Measurements from ENCODE around the gene LSG1. TPM values are rescaled to one million over a fixed set of nuclear protein-coding genes. Genes with fewer than 3 reads are reported as not detected.
A peak's percentile ranks its signal among the peaks of the same experiment; 100 is the strongest.

LSG1 gene
- total and polyA plus RNA-seq, 2 of the 13 experiments (the other 11 are each of a cell fraction or from before 2014, with no cell fraction given), result 21.4 to 32.1 TPM

- TF ChIP-seq SALL1 (CRISPR knock-in tag; IDR thresholded peaks at IDR 0.05) (peak; percentile 51; the same call in 1 of the 2 replicates), HNRNPLL (IDR thresholded peaks at IDR 0.05; ENCODE audit: low read depth, low read length, poor library complexity, severe bottlenecking) (peak; percentile 86), TAF1 (CRISPR knock-in tag; IDR thresholded peaks at IDR 0.05) (peak; percentile 96), GTF3A (CRISPR knock-in tag; conservative IDR thresholded peaks at IDR 0.05) (no peak), ZNF652 (CRISPR knock-in tag; IDR thresholded peaks at IDR 0.05; ENCODE audit: borderline replicate concordance, low read depth) (no peak), ZNF777 (CRISPR knock-in tag; IDR thresholded peaks at IDR 0.05) (peak; percentile 94), ZNF20 (CRISPR knock-in tag; IDR thresholded peaks at IDR 0.05) (no peak), ZNF558 (CRISPR knock-in tag; IDR thresholded peaks at IDR 0.05; ENCODE audit: borderline replicate concordance) (peak; percentile 85; the same call in 1 of the 2 replicates), ZBTB25 (CRISPR knock-in tag; IDR thresholded peaks at IDR 0.05) (peak; percentile 56; the same call in 1 of the 2 replicates), KAT8 (CRISPR knock-in tag; IDR thresholded peaks at IDR 0.05) (peak; percentile 61; the same call in 1 of the 2 replicates), U2AF1 (optimal IDR thresholded peaks at IDR 0.05; ENCODE audit: low read depth, low read length) (no peak), ARNT (IDR thresholded peaks at IDR 0.05) (no peak), SALL2 (CRISPR knock-in tag; IDR thresholded peaks at IDR 0.05) (peak; percentile 86), KAT7 (CRISPR knock-in tag; IDR thresholded peaks at IDR 0.05; ENCODE audit: borderline replicate concordance) (peak; percentile 70; the same call in 1 of the 2 replicates), BCL6 (CRISPR knock-in tag; IDR thresholded peaks at IDR 0.05) (peak; percentile 86), MTF1 (CRISPR knock-in tag; IDR thresholded peaks at IDR 0.05) (no peak), NONO (IDR thresholded peaks at IDR 0.05) (no peak), NONO (CRISPR knock-in tag; conservative IDR thresholded peaks at IDR 0.05) (0 out of 2 replicates have a peak, but pooled peaks have one; percentile 40), PATZ1 (CRISPR knock-in tag; IDR thresholded peaks at IDR 0.05) (peak; percentile 42)
- TF ChIP-seq, protein P1, sequence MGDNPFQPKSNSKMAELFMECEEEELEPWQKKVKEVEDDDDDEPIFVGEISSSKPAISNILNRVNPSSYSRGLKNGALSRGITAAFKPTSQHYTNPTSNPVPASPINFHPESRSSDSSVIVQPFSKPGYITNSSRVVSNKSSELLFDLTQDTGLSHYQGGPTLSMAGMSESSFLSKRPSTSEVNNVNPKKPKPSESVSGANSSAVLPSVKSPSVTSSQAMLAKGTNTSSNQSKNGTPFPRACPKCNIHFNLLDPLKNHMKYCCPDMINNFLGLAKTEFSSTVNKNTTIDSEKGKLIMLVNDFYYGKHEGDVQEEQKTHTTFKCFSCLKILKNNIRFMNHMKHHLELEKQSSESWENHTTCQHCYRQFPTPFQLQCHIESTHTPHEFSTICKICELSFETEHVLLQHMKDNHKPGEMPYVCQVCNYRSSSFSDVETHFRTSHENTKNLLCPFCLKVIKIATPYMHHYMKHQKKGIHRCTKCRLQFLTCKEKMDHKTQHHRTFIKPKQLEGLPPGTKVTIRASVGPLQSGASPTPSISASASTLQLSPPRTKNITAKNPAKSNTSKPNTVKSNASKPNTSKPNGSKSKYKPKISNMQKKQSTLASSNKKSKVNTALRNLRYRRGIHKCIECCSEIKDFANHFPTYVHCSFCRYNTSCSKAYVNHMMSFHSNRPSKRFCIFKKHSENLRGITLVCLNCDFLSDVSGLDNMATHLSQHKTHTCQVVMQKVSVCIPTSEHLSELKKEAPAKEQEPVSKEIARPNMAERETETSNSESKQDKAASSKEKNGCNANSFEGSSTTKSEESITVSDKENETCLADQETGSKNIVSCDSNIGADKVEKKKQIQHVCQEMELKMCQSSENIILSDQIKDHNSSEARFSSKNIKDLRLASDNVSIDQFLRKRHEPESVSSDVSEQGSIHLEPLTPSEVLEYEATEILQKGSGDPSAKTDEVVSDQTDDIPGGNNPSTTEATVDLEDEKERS (CRISPR knock-in tag; IDR thresholded peaks at IDR 0.05), result no peak
Observed at GRCh38 chr3:194685718-194686413, 13.9 kb upstream of the LSG1 start, which contains the start of gene FAM43A (continued).

Data from HepG2 (cell line).